Lower leg skin (tissue), 3 donors: ENCODE results near the gene REC114.

Experiments
- POLR2A ChIP-seq, 2 donors: fragments of 450-650 bp; IDR thresholded peaks; one replicate each; pipeline ENCODE4 v1.6.1; 2016 to 2017; ENCODE audit warnings: antibody characterized with exemption in 2 of 2, mild to moderate bottlenecking in 1 of 2, moderate library complexity in 1 of 2
- TF ChIP-seq, protein P1 (sequence below), 3 donors: fragments of 450-650 bp; IDR thresholded peaks; one replicate each; pipeline ENCODE4 v1.5.1; 2016; ENCODE audit warnings: antibody characterized with exemption in 3 of 3, mild to moderate bottlenecking in 3 of 3, moderate library complexity in 2 of 3

- TF ChIP-seq, protein P1, sequence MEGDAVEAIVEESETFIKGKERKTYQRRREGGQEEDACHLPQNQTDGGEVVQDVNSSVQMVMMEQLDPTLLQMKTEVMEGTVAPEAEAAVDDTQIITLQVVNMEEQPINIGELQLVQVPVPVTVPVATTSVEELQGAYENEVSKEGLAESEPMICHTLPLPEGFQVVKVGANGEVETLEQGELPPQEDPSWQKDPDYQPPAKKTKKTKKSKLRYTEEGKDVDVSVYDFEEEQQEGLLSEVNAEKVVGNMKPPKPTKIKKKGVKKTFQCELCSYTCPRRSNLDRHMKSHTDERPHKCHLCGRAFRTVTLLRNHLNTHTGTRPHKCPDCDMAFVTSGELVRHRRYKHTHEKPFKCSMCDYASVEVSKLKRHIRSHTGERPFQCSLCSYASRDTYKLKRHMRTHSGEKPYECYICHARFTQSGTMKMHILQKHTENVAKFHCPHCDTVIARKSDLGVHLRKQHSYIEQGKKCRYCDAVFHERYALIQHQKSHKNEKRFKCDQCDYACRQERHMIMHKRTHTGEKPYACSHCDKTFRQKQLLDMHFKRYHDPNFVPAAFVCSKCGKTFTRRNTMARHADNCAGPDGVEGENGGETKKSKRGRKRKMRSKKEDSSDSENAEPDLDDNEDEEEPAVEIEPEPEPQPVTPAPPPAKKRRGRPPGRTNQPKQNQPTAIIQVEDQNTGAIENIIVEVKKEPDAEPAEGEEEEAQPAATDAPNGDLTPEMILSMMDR (IDR thresholded peaks at IDR 0.05) = no peak
- TF ChIP-seq POLR2A (IDR thresholded peaks at IDR 0.05) = no peak
Observed at GRCh38 chr15:73467758-73468157, 24.8 kb downstream of the REC114 start.
